Measurements from ENCODE around the gene PRODH2. TPM values are rescaled to one million over a fixed set of nuclear protein-coding genes. Genes with fewer than 3 reads are reported as not detected.
A peak's percentile ranks its signal among the peaks of the same experiment; 100 is the strongest.

The PRODH2 gene
- total RNA-seq, 1 donor from 2014 or later, result 196 TPM

DNA sequence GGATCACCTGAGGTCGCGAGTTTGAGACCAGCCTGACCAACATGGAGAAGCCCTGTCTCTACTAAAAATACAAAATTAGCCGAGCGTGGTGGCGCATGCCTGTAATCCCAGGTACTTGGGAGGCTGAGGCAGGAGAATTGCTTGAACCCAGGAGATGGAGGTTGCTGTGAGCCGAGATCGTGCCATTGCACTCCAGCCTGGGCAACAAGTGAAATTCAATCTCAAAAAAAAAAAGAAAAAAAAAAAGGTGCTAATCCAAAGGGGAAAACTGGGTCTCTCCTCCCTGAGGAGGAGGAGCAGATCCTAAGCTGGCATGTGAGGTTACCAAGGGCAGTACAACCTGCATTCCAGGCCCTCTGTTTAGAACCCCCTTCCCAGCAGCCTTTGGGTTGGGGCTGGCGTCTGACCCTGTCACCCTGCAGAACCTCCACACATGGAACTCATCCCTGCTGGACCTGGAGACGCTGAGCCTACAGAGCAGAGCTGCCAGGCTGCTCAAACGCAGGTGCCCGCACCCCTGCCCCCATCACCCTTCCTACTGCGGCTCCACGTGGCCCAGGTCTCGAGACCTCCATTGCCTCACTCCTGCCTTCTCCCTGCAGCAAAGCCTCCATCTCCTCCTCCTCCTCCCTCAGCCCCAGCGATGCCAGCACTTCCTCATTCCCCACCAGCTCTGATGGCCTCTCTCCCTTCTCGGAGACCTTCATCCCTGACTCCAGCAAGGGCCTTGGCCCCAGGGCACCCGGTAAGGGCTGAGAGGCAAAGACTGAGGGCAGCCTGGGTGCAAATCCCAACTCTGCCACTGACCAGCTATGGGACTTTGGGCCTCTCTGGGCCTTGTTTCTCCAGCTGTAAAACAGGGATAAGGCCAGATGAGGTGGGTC, 48.0 kb downstream of the PRODH2 start:
- DNase-seq (ENCODE audit: low spot score) (no peak), ATAC-seq (no peak)

DNA sequence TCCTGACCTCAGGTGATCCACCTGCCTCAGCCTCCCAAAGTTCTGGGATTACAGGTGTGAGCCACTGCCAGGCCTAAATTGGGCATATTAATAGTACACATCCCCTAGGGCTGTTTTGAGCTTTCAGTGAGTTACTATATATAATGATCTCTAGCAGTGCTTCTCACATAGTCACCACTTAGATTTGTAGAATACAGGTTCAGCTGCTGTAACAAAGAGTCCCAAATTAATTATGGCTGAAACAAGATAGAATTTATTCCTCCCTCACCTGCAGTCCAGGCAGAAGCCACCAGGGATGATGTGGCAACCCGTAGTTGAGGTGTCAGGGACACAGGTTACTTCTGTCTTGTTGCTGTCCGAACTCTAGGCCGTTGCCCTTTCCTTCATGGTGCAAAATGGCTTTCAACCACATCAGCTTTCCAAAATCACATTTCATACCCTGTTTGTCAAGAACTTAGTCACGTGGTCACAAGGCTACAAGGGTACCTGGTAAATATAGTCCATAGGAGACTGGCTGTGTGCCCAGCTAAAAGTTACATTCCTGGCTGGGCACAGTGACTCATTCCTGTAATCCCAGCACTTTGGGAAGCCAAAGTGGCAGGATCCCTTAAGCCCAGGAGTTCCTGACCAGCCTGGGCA, 51.8 kb downstream of the PRODH2 start:
- ATAC-seq (no peak), DNase-seq (ENCODE audit: low spot score) (no peak)

DNA sequence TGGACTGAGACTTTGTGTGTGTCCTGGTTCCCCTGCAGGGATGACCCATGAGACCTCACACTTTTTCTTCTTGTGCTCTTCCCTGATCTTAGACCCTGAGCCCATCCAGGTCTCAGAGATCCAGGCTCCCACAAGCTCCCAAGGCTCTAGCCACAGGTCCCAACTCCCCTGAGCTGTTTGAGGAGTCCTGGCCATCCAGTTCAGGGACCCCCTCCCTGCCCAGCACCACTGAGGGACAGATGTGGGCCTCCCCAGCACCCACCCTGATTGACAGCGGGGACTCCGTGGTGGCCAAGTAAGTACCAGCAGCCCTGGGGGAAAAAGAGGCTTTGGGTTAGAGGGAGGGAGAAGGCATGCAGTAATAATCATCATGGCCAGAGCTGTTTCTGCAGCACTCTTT, 52.9 kb downstream of the PRODH2 start:
- ATAC-seq (no peak), DNase-seq (ENCODE audit: low spot score) (no peak)

DNA sequence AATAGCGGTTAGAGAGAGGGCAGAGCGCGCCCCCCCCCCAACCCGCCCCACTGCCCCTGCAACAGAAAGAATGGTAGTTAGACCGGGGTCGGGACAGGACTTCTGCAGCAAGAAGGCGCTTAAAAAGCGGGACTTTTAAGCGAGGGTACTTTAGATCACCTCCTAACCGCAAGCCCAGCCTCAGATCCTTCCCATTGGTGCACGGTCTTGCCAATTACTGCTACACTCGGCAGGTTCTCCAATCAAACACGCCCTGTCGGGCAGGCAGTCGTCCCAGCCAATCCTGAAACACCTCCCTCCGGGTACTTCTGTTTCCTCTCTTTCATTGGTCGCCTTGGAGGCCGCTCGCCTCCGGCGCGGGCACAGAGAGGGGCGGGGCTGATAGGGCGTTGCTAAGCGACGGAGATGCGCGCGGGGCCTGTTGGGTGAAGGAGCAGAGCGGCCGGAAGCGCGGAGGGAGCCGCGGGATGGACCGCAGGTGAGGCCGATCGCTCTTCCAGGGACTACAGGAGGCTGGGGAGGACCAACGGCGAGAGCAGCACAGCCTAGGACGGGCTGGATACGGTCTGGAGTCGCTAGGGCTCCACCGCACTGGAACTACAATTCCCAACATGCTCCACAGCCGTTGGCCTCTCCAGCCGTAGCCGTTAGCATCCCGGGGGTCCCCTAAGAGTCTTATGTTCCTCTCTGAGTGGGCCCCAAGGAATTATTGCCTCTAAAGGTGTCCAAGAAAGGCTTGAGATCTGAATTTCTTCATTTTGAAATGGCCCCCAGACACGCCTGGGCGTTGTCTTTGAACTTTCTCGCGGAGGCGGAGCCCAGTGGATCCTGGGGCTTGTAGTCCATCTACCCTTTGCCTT, 54.7 kb downstream of the PRODH2 start, which contains the start of gene PROSER3:
PROSER3 (plus strand) TSS at position 428 of the 860 bp plus-strand sequence; CDS start at position 468, 40 bp downstream.
- peak; percentile 99 for DNase-seq (ENCODE audit: low spot score)

DNA sequence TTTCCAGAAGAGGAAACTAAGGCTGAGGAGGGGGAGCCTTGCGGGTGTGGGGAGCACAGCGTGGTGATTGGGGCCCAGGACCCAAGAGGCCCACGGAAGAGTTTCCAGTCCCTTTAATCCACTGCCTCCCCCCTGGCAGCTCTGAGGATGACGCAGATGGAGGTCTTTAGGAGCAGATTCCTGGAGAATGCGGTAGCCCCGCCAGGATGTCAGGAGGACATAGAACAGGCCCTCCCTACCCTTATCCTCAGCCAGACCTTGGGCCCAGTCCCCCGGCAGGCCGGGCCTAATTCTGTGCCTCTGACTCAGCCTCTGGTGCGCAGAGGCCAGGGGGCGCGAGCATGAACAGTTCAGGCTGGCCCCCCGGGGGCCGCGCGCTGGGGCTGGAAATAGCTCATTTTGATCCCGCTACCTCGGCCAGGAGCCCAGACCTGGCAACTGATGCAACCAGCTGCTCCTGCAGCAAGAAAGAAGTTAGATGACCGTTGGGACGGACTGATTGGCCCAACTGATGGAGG, 55.4 kb downstream of the PRODH2 start:
- peak; percentile 19 for ATAC-seq
- peak; percentile 66 for DNase-seq (ENCODE audit: low spot score)

More for the DNA sequence above, 54.7 kb downstream of the PRODH2 start, which contains the start of gene PROSER3:
- ATAC-seq, result peak; percentile 91

DNA sequence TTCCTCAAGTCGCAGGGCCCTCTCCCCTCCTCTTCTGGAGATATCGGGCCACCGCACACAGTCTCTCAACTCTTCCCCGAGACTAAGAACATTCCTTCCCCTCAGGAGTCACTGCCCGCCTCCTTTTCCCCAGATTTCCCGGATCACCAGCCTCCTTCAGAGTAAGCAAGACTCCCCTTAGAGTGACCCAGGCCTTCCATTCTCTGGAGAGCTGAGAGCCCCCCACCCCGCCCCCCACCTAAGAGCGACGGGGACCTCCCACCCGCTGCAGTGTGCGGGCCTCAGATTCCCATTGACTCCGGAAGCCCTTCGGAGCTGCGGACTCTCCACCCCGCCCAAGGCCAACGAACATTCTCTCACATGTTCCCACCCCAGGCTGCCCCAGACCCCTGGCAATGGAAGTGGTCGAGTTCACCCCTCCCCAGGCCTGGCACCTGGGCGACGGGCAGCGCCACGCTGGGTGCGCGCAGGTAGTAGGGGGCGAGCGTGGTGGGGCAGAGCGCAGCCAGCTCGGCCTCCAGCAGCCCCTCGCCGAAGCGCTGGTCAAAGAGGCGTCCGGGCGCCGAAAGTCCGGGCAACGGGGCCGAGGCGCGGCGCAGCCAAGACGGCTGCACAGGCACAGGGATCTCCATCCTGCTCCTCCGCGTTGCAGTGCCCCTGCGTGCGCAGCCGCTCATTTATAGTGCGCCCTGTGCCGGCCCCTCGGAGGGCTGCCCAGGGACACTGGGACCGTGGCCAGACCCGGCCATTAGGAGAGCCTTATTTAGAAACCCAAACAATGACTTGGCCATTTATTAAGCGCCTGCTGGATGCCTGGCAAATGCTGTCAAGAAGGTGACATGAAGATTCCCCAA, 56.0 kb downstream of the PRODH2 start, which contains the start of gene HSPB6:
HSPB6 (minus strand) TSS at position 653 of the 854 bp plus-strand sequence; CDS start at position 632, 21 bp downstream.
- ATAC-seq, result no peak
- DNase-seq (ENCODE audit: low spot score), result no peak

DNA sequence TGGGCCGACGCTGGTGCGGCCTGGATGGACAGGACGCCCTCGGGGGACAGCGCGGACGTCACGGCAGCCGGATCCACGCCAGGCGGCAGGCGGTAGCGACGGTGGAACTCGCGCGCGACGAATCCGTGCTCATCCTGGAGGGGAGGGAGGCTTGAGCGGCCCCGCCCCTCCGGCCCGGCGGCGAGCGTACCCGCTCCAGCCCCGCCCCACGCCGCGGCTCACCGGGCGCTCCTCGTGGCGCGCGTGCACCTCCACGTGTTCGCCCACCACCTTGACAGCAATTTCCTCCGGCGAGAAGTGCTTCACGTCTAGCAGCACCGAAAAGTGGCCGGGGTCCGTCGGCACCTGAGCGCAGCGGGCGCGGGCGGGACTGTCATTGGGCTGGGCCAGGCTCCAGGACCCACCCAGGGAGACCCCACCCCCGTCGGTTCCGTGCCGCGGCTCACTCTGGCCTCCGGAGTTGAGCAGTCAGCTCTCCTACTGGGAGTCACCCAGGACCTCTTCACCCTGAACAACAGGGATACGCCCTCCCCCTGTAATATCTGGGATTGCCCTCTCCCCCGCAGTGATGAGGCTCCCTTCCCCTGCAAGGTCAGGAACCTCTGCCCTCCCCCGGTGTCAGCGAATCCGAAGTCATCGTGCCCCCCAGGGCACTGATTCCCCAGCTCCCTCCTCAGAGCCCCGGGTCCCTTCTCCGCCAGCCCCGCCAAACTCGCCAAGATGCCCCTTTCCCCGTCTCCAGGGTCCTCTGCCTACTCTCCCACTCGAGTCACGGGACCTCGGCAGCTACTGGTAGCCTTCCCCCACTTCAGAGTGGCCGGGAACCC, 56.9 kb downstream of the PRODH2 start:
- DNase-seq (ENCODE audit: low spot score) (peak; percentile 67), ATAC-seq (no peak)

DNA sequence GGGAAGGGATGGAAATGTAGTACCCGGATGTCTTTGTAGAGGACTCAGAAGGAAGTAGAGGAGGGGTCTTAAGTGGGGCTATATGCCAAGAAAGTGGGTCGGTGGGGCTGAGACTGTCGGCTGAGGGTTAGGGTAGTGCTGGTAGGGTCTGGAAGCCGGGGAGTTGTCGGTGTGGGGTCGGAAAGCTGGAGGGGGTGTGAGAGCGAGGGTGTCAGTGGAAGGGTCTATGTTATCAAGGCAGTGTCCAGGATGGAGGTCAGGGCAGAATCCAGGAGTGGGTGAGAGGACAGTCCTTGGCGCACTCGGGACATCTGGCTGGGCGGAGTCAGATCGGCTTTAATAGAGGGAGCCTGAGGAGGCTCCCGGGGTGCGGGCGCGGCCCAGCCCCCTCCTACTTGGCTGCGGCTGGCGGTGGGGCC, 57.5 kb downstream of the PRODH2 start:
- DNase-seq (ENCODE audit: low spot score), result no peak

DNA sequence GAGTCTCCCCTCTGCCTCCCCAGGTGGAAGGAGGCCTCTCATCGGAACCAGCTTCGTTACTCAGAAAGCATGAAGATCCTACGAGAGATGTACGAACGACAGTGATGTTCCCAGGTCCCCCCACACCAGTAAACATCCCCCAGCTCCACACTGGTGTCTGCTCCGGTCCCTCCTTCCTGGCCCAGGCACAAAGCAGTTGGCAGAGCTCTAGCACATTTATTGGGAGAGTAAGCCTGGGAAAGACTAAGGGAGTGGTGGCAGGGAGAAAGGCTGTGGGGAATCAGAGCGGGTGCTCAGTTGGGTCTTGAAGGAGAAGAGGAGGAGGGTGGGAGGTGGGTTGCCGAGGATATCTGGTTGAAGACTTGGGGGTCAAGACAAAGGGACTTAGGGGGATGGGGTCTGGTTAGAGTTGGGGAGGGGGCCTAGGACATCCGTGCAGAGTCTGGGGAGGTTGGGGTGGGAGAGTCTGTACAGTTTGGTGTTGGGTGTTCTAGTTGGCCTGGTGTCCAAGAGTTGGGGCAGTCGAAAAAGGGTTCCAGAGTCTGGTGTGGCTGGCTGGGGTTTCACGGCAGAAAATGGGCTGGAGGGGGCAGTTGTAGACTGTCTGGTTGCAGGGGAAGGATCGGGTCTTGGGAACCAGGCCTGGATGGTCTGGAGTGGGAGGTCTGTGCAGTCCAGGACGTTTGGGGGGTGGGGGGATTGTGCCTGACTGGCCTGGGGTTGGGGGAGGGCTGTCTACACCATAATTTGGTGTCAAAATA, 58.1 kb downstream of the PRODH2 start:
- DNase-seq (ENCODE audit: low spot score), result no peak
- ATAC-seq, result no peak

More for the DNA sequence above, 57.5 kb downstream of the PRODH2 start:
- no peak for ATAC-seq

DNA sequence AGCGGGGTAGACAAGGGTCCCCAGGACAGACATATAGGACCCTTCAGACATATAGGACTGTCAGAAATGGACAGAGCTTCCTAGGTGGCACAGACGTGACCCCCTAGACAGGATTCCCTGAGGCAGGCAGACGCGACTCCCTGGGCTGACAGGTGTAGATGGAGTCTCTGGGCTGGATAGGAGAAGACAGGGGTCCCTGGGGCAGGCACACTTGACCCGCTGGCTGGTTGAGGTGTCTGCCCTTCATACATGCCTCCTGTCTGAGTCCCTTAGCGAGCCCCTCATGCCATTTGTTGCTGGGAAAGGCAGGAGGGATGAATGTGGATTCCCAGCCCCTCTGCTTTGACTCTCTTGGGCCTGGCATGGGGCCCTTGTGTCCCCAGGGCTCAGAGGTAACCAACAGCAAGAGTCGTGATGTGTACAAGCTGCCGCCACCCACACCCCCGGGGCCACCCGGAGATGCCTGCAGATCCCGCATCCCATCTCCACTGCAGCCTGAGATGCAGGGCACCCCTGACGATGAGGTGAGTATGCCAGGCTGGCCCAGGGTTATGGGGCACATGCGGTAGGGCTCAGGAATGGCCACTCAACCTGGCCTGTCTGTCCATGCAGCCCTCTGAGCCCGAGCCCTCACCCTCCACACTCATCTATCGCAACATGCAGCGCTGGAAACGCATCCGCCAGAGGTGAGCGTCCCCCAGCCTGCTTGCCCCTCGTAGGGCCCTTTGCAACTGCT, 58.8 kb downstream of the PRODH2 start:
- DNase-seq (ENCODE audit: low spot score) (no peak), ATAC-seq (no peak)

DNA sequence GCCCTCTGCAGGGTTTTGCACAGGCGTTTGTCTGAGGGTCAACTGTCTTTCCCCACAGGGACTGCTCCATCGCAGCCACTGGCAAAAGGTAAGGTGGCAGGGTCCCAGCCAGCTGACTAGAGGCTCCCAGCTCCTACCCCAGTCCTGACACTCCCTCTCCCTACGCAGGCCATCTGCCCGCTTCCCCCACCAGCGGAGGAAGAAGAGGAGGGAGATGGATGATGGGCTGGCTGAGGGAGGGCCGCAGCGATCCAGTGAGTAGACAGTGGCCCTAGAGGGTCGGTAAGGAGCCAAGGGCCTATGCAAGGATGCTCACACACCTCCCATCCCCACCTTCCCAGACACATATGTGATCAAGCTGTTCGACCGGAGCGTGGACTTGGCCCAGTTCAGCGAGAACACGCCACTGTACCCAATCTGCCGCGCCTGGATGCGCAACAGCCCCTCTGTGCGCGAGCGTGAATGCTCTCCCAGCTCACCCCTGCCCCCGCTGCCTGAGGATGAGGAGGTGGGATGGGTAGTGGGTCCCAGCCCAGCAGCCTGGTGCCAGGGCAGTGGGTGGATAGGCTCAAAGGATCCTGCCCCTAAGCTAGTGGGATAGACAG, 59.8 kb downstream of the PRODH2 start:
- ATAC-seq (no peak), DNase-seq (ENCODE audit: low spot score) (no peak)

DNA sequence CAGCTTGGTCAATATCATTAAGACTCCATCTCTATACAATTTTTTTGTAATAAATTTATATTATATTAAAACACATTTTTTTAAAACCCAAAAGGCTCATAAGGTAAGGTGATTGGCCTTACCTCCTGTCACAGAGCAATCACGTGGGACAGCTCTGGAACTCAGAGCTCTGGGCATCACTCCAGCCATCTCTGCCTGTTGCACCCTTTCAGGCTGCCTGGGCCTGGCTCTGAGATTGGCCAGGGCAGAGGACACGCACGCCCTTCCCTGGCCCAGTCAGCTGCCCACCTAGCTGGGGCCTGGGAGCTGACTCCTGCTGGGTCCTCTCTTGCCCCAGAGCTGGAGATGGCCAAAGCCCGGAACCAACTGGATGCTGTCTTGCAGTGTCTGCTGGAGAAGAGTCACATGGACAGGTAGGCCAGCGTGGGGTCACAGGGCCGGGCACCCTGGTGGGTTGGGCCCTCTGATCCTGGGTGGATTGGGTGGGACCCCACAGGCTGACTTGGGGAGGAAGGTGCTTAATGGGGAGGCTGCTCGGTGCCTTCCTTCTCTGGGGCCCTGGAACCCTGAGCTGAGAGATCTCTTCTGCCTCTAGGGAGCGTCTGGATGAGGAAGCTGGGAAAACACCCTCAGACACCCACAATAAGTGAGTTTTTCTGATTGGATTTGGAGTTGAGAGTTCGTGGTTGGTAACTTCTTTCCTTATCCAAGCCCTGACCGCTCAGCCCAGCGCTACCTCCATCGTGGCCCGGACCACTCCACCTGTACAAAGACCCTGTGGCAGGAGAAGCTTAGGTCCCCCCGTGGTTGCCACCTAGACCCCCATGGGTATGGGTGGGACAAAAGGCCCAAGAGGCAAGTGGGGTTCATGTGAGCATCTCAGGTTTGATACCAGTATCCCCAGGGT, 60.6 kb downstream of the PRODH2 start:
- ATAC-seq (peak; percentile 28), DNase-seq (ENCODE audit: low spot score) (peak; percentile 70)

DNA sequence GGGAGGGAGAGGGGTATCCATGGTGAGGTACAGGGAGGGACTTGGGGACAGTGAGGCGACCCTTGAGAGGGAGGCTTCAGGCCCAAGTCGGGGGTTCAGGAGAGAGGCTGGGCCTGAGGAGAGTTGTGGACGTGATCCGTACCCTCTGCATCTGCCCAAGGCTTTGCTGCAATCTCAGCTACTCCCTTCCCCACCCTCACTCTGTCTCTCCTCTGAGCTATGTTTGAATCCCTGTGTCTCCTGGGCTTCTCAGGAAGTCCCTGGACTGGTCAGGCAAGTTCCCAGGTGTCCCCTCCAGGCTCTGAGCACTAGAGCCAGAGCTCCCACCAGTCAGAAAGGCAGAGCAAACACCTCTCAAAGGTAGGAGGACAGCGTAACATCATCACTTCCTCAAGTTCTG, 62.5 kb downstream of the PRODH2 start:
- ATAC-seq (no peak), DNase-seq (ENCODE audit: low spot score) (no peak)

Data from left lobe of liver (tissue), 2 donors.